WTC11 (cell line): ENCODE results near the gene PDE6G. TPM values are rescaled to one million over a fixed set of nuclear protein-coding genes. Genes with fewer than 3 reads are reported as not detected.

Experiments used
- ATAC-seq: fragments of 200-7000 bp; cut with Tn5 transposase; 2 replicates; pipeline ENCODE4 v1.10.0; 2021; ENCODE audit warnings: mild to moderate bottlenecking, moderate library complexity
- CTCF ChIA-PET: fragments of 300-600 bp; sonication (Branson Sonifier 250); formaldehyde crosslinking; loops from one replicate; lab custom pipeline; 2021; ENCODE audit warnings: antibody characterized with exemption; lab: Charles Lee
- POLR2A ChIA-PET: fragments of 350-600 bp; sonication (Branson Sonifier 250); formaldehyde crosslinking; loops from one replicate; lab custom pipeline; 2021; ENCODE audit warnings: antibody characterized with exemption; lab: Charles Lee
- DNase-seq: peaks from one replicate; pipeline ENCODE4 v3.0.0; 2021; ENCODE audit warnings: low spot score
- H3K27ac Mint-ChIP-seq: 2 replicates; pipeline ENCODE4 v1.8.0; 2021; ENCODE audit warnings: mixed read lengths
- H3K27me3 Mint-ChIP-seq: 2 replicates; pipeline ENCODE4 v1.8.0; 2021; ENCODE audit warnings: low read depth, mild to moderate bottlenecking, moderate library complexity, mixed read lengths
- H3K36me3 Mint-ChIP-seq: 2 replicates; pipeline ENCODE4 v1.8.0; 2021; ENCODE audit warnings: mixed read lengths
- H3K4me1 Mint-ChIP-seq: 2 replicates; pipeline ENCODE4 v1.8.0; 2022; ENCODE audit warnings: mixed read lengths
- H3K4me3 Mint-ChIP-seq: 2 replicates; pipeline ENCODE4 v1.8.0; 2021; ENCODE audit warnings: mild to moderate bottlenecking, moderate library complexity, mixed read lengths
- H3K9me3 Mint-ChIP-seq: 2 replicates; pipeline ENCODE4 v1.8.0; 2021; ENCODE audit warnings: mixed read lengths
- ATF6 ChIP-seq: sonication (generic); formaldehyde crosslinking; IDR thresholded peaks from 2 replicates; pipeline ENCODE4 v1.8.1; 2023; ENCODE audit warnings: mild to moderate bottlenecking, missing genetic modification reagents
- CBFB ChIP-seq: sonication (generic); formaldehyde crosslinking; IDR thresholded peaks from 2 replicates; pipeline ENCODE4 v1.8.1; 2022; ENCODE audit warnings: mild to moderate bottlenecking, low read depth, missing genetic modification reagents
- E2F1 ChIP-seq: sonication (generic); formaldehyde crosslinking; IDR thresholded peaks from 2 replicates; pipeline ENCODE4 v1.8.0; 2022; ENCODE audit warnings: mild to moderate bottlenecking, missing genetic modification reagents
- ETV6 ChIP-seq: sonication (generic); formaldehyde crosslinking; IDR thresholded peaks from 2 replicates; pipeline ENCODE4 v1.8.1; 2022; ENCODE audit warnings: mild to moderate bottlenecking, missing genetic modification reagents
- FOXK1 ChIP-seq: sonication (generic); formaldehyde crosslinking; IDR thresholded peaks from 2 replicates; pipeline ENCODE4 v1.8.0; 2022; ENCODE audit warnings: mild to moderate bottlenecking, moderate library complexity, missing genetic modification reagents
- GTF2I ChIP-seq: fragments of 250-450 bp; sonication (Bioruptor Pico); conservative IDR thresholded peaks from 2 replicates; pipeline ENCODE4 v1.4.0; 2021; ENCODE audit warnings: mild to moderate bottlenecking
- JAZF1 ChIP-seq: fragments of 250-450 bp; sonication (Bioruptor Pico); IDR thresholded peaks from 2 replicates; pipeline ENCODE4 v1.9.0; 2021; ENCODE audit warnings: moderate library complexity, mild to moderate bottlenecking, inconsistent platforms
- JUN ChIP-seq: sonication (generic); formaldehyde crosslinking; IDR thresholded peaks from 2 replicates; pipeline ENCODE4 v1.8.0; 2023; ENCODE audit warnings: mild to moderate bottlenecking, missing genetic modification reagents
- MAX ChIP-seq: sonication (generic); formaldehyde crosslinking; IDR thresholded peaks from 2 replicates; pipeline ENCODE4 v1.8.0; 2022; ENCODE audit warnings: mild to moderate bottlenecking, missing genetic modification reagents
- NFATC4 ChIP-seq: fragments of 250-450 bp; sonication (Bioruptor Pico); IDR thresholded peaks from 2 replicates; pipeline ENCODE4 v1.9.0; 2021; ENCODE audit warnings: mild to moderate bottlenecking
- NR2C2 ChIP-seq: sonication (generic); formaldehyde crosslinking; IDR thresholded peaks from 2 replicates; pipeline ENCODE4 v1.8.0; 2022; ENCODE audit warnings: mild to moderate bottlenecking, missing genetic modification reagents
- SOX15 ChIP-seq: fragments of 250-450 bp; sonication (Bioruptor Pico); IDR thresholded peaks from 2 replicates; pipeline ENCODE4 v1.9.0; 2021; ENCODE audit warnings: mild to moderate bottlenecking
- TEAD1 ChIP-seq: sonication (generic); formaldehyde crosslinking; IDR thresholded peaks from 2 replicates; pipeline ENCODE4 v1.8.0; 2022; ENCODE audit warnings: mild to moderate bottlenecking, missing genetic modification reagents
- USF2 ChIP-seq: sonication (generic); formaldehyde crosslinking; IDR thresholded peaks from 2 replicates; pipeline ENCODE4 v1.8.1; 2023; ENCODE audit warnings: mild to moderate bottlenecking, missing genetic modification reagents, moderate library complexity
- ZNF396 ChIP-seq: fragments of 250-450 bp; sonication (Bioruptor Pico); IDR thresholded peaks from 2 replicates; pipeline ENCODE4 v1.8.0; 2021; ENCODE audit warnings: mild to moderate bottlenecking, moderate library complexity, borderline replicate concordance
- ZNF423 ChIP-seq: fragments of 250-450 bp; sonication (Bioruptor Pico); IDR thresholded peaks from 2 replicates; pipeline ENCODE4 v2.1.2; 2022; ENCODE audit warnings: mild to moderate bottlenecking, moderate library complexity
- ZNF425 ChIP-seq: fragments of 250-450 bp; sonication (Bioruptor Pico); conservative IDR thresholded peaks from 2 replicates; pipeline ENCODE4 v1.9.0; 2021; ENCODE audit warnings: mild to moderate bottlenecking
- ZNF532 ChIP-seq: fragments of 250-450 bp; sonication (Bioruptor Pico); IDR thresholded peaks from 2 replicates; pipeline ENCODE4 v1.9.0; 2021; ENCODE audit warnings: mild to moderate bottlenecking, borderline replicate concordance
- ZNF671 ChIP-seq: fragments of 250-450 bp; sonication (Bioruptor Pico); IDR thresholded peaks from 2 replicates; pipeline ENCODE4 v1.8.0; 2021; ENCODE audit warnings: mild to moderate bottlenecking
- total RNA-seq: library from RNA; stranded (reverse); gene quantifications from 3 replicates; pipeline ENCODE4 v1.2.3, GENCODE V29; 2021

Gene PDE6G
- total RNA-seq, 1 experiment from 2014 or later = 4.4 TPM

GRCh38 chr17:81644496-81644895 is 11.8 kb downstream of the PDE6G start:
- DNase-seq (no peak), ATAC-seq (no peak)
- POLR2A ChIA-PET = no interaction called here
- Mint-ChIP-seq H3K27ac (no peak overlapping the region), H3K9me3 (no peaks in the 10 kb centered on the region), H3K27me3 (peaks cover 30% of the 10 kb centered on the region), H3K36me3 (no peaks in the 10 kb centered on the region), H3K4me3 (no peak overlapping the region), H3K4me1 (peaks cover 12% of the 10 kb centered on the region)
- no peak for TF ChIP-seq NR2C2 (CRISPR knock-in tag)
- no peak for TF ChIP-seq MAX
- no peak for TF ChIP-seq USF2
- no peak for TF ChIP-seq CBFB
- TF ChIP-seq ATF6 (CRISPR knock-in tag) = no peak
- TF ChIP-seq SOX15 = no peak
- TF ChIP-seq ZNF532 (CRISPR knock-in tag) = no peak
- TF ChIP-seq TEAD1 (CRISPR knock-in tag) = no peak
- no peak for TF ChIP-seq ZNF425
- no peak for TF ChIP-seq GTF2I (CRISPR knock-in tag)
- TF ChIP-seq ZNF396 = no peak
- TF ChIP-seq FOXK1 (CRISPR knock-in tag) = no peak
- no peak for TF ChIP-seq ETV6 (CRISPR knock-in tag)
- no peak for TF ChIP-seq ZNF423 (CRISPR knock-in tag)
- no peak for TF ChIP-seq NFATC4
- TF ChIP-seq ZNF671 (CRISPR knock-in tag) = no peak
- TF ChIP-seq JUN (CRISPR knock-in tag) = no peak
- no peak for TF ChIP-seq JAZF1 (CRISPR knock-in tag)
- TF ChIP-seq E2F1 (CRISPR knock-in tag) = no peak
- CTCF ChIA-PET = no interaction called here
